HepG2 (cell line): Measurements from ENCODE around the gene ODAD4. TPM values are rescaled to one million over a fixed set of nuclear protein-coding genes. Genes with fewer than 3 reads are reported as not detected.

ENCODE experiments used
- ATAC-seq: fragments of 200-7000 bp; cut with Tn5 transposase; 3 replicates; pipeline ENCODE4 v1.9.1; 2020; ENCODE audit warnings: mild to moderate bottlenecking, moderate library complexity
- BruUV-seq: library from RNA; stranded (reverse); fragments of 400-500 nt; replicated peaks from 2 replicates; lab custom pipeline; 2021; lab: Mats Ljungman, UMichigan
- CTCF ChIA-PET: fragments of 300-600 bp; formaldehyde crosslinking; extraction: SDS; loops from one replicate; lab custom pipeline; 2021; ENCODE audit warnings: low total read pairs, inconsistent platforms, low intra/inter-chr PET ratio; lab: Yijun Ruan, JAX
- POLR2A ChIA-PET: fragments of 350-600 bp; sonication (Branson Sonifier 250); formaldehyde crosslinking; loops from one replicate; lab custom pipeline; 2020; ENCODE audit warnings: antibody characterized with exemption, inconsistent platforms; lab: Yijun Ruan, JAX
- DNase-seq: peaks from one replicate; pipeline ENCODE4 v3.0.0-alpha.2; 2015; ENCODE audit warnings: low spot score
- FAIRE-seq: peaks from 3 replicates; lab custom pipeline; 2011; peaks lifted over from hg19 to GRCh38; lab: Jason Lieb, UNC
- H2AFZ ChIP-seq: one replicate; pipeline ENCODE4 v1.6.1; 2011; ENCODE audit warnings: low read length, inconsistent platforms
- H3K27ac ChIP-seq: fragments of 300-600 bp; 3 replicates; pipeline ENCODE4 v1.8.0; 2011; ENCODE audit warnings: mixed run types, mild to moderate bottlenecking, mixed read lengths, low read length, inconsistent platforms; ENCODE audit not compliant: insufficient read depth; ENCODE audit errors: extremely low read length
- H3K27me3 ChIP-seq, 2 experiments: fragments of 200-600 bp in 1 of 2; 2 replicates in 1 of 2; 3 replicates in 1 of 2; pipeline versions ENCODE4 v1.6.0 to v1.8.0; 2011; ENCODE audit warnings: low read length in 2 of 2, mild to moderate bottlenecking in 2 of 2, moderate library complexity in 2 of 2, inconsistent platforms in 1 of 2; ENCODE audit not compliant: insufficient read depth in 2 of 2, control insufficient read depth in 1 of 2
- H3K36me3 ChIP-seq, 2 experiments: fragments of 200-600 bp in 1 of 2; replicated peaks in 1 of 2; 2 replicates in 1 of 2; 3 replicates in 1 of 2; pipeline versions ENCODE4 v1.5.1 to v1.8.0; 2011; ENCODE audit warnings: low read length in 2 of 2, inconsistent platforms in 1 of 2; ENCODE audit not compliant: insufficient read depth in 2 of 2, control insufficient read depth in 1 of 2
- H3K4me1 ChIP-seq: 2 replicates; pipeline ENCODE4 v1.5.1; 2012; ENCODE audit warnings: low read length, inconsistent platforms; ENCODE audit not compliant: insufficient read depth
- H3K4me2 ChIP-seq: 2 replicates; pipeline ENCODE4 v1.6.0; 2011; ENCODE audit warnings: low read depth, low read length, inconsistent platforms
- H3K4me3 ChIP-seq, 3 experiments: fragments of 200-600 bp in 1 of 3; sonication (generic), shearing (Covaris generic) in 1 of 3; replicated peaks in 1 of 3; 2 replicates each; pipeline ENCODE4 v1.5.1; 2011 to 2016; ENCODE audit warnings: low read length in 3 of 3, inconsistent platforms in 2 of 3, low read depth in 2 of 3, mild to moderate bottlenecking in 2 of 3, control low read depth in 1 of 3, mixed read lengths in 1 of 3; ENCODE audit not compliant: insufficient read depth in 1 of 3
- H3K79me2 ChIP-seq: one replicate; pipeline ENCODE4 v1.6.1; 2011; ENCODE audit warnings: low read length, inconsistent platforms; ENCODE audit not compliant: insufficient read depth
- H3K9ac ChIP-seq: 2 replicates; pipeline ENCODE4 v1.6.0; 2011; ENCODE audit warnings: mild to moderate bottlenecking, low read depth, low read length, inconsistent platforms; ENCODE audit not compliant: insufficient read depth
- H3K9me3 ChIP-seq: 2 replicates; pipeline ENCODE4 v1.5.1; 2012; ENCODE audit warnings: mild to moderate bottlenecking, low read length
- H4K20me1 ChIP-seq: 2 replicates; pipeline ENCODE4 v1.6.0; 2011; ENCODE audit warnings: inconsistent platforms, mild to moderate bottlenecking, low read length, moderate library complexity; ENCODE audit not compliant: insufficient read depth
- ARID4A ChIP-seq: sonication (generic); formaldehyde crosslinking; IDR thresholded peaks from 2 replicates; pipeline ENCODE4 v1.5.0; 2020; ENCODE audit warnings: mild to moderate bottlenecking, missing genetic modification reagents, borderline replicate concordance
- BCL6 ChIP-seq: IDR thresholded peaks from 2 replicates; pipeline ENCODE4 v1.6.1; 2016; ENCODE audit warnings: missing genetic modification reagents, missing compliant biosample characterization
- BHLHE40 ChIP-seq: IDR thresholded peaks from 2 replicates; pipeline ENCODE4 v1.6.1; 2011; ENCODE audit warnings: low read length, improper control_type of control experiment
- BRD4 ChIP-seq: sonication (generic); formaldehyde crosslinking; IDR thresholded peaks from 2 replicates; pipeline ENCODE4 v1.4.0; 2020; ENCODE audit warnings: missing genetic modification reagents
- MTA1 ChIP-seq: sonication (generic); formaldehyde crosslinking; IDR thresholded peaks from 2 replicates; pipeline ENCODE4 v1.4.0; 2020; ENCODE audit warnings: missing genetic modification reagents, mild to moderate bottlenecking, borderline replicate concordance
- NR2F2 ChIP-seq: IDR thresholded peaks from 2 replicates; pipeline ENCODE4 v1.6.1; 2012; ENCODE audit warnings: low read depth, inconsistent platforms, borderline replicate concordance
- TBX2 ChIP-seq: sonication (generic); formaldehyde crosslinking; IDR thresholded peaks from 2 replicates; pipeline ENCODE4 v1.5.0; 2020; ENCODE audit warnings: missing genetic modification reagents, mild to moderate bottlenecking, borderline replicate concordance
- TEAD2 ChIP-seq: sonication (generic); formaldehyde crosslinking; IDR thresholded peaks from 2 replicates; pipeline ENCODE4 v1.9.0; 2021; ENCODE audit warnings: missing genetic modification reagents
- ZEB1 ChIP-seq: IDR thresholded peaks from 2 replicates; pipeline ENCODE4 v1.6.1; 2012; ENCODE audit warnings: mild to moderate bottlenecking, low read depth, inconsistent platforms; ENCODE audit not compliant: insufficient replicate concordance
- ZNF414 ChIP-seq: sonication (generic); formaldehyde crosslinking; IDR thresholded peaks from 2 replicates; pipeline ENCODE4 v1.5.0; 2020; ENCODE audit warnings: missing genetic modification reagents
- ZNF747 ChIP-seq: sonication (generic); formaldehyde crosslinking; IDR thresholded peaks from 2 replicates; pipeline ENCODE4 v1.8.1; 2023; ENCODE audit warnings: missing genetic modification reagents, mild to moderate bottlenecking, borderline replicate concordance
- ZNF781 ChIP-seq: sonication (generic); formaldehyde crosslinking; IDR thresholded peaks from 2 replicates; pipeline ENCODE4 v1.5.1; 2020; ENCODE audit warnings: borderline replicate concordance, mild to moderate bottlenecking, missing genetic modification reagents; ENCODE audit errors: not compliant biosample characterization
- WGBS: methylation state at CpG from one replicate; pipeline ENCODE4 v1.1.6; 2017; ENCODE audit warnings: low lambda C conversion rate; 5-methylcytosine and 5-hydroxymethylcytosine counted together
- in situ Hi-C: cut with HindIII; loops from 2 replicates; pipeline ENCODE4 v1.10.0; 2017; ENCODE audit warnings: low pct_unique_long_range_greater_than_20kb; ENCODE audit not compliant: extremely low pct_ligation_motif_present
- intact Hi-C: fragments of 100-400 bp; cut with micrococcal nuclease; formaldehyde crosslinking; loops from one replicate; pipeline ENCODE4 v1.10.0; 2022; ENCODE audit not compliant: unreplicated experiment
- polyA plus RNA-seq, 8 experiments: library from polyadenylated mRNA; depleted of rRNA in 3 of 8; stranded (reverse) in 7 of 8; unstranded in 1 of 8; fragments of >200 nt; fragmentation: Illumina TruSeq in 4 of 8; extraction: Trizol in 4 of 8; gene quantifications; 2 replicates each; pipeline versions ENCODE4 v1.2.1 to v1.2.3, GENCODE V29; 2011 to 2016; ENCODE audit warnings: low read depth in 4 of 8, missing spikeins in 1 of 8, mixed read lengths in 1 of 8; ENCODE audit not compliant: insufficient read depth in 1 of 8
- total RNA-seq, 5 experiments: library from RNA; depleted of rRNA; stranded (reverse); fragments of >200 nt; fragmentation: Illumina TruSeq; extraction: Trizol; gene quantifications; 2 replicates each; pipeline ENCODE4 v1.2.3, GENCODE V29; 2016; ENCODE audit warnings: low read depth in 1 of 5
- TF ChIP-seq, protein P1 (sequence below): sonication (generic); IDR thresholded peaks from 2 replicates; pipeline ENCODE4 v1.6.1; 2016; ENCODE audit warnings: low read depth, borderline replicate concordance
- TF ChIP-seq, protein P2 (sequence below): sonication (generic); formaldehyde crosslinking; IDR thresholded peaks from 2 replicates; pipeline ENCODE4 v1.5.0; 2020; ENCODE audit warnings: mild to moderate bottlenecking, missing genetic modification reagents
- TF ChIP-seq, protein P3 (sequence below): sonication (generic); formaldehyde crosslinking; IDR thresholded peaks from 2 replicates; pipeline ENCODE4 v1.4.0; 2020; ENCODE audit warnings: missing genetic modification reagents

ODAD4 gene
- total and polyA plus RNA-seq, 2 of the 13 experiments (the other 11 are each of a cell fraction or from before 2014, with no cell fraction given): 0.48 to 0.53 TPM

- BruUV-seq: no TSS peak
- in situ Hi-C loops (no loop called here), intact Hi-C loops (no loop called here)
- no peaks in the 10 kb centered on the region for H4K20me1 ChIP-seq
- no peak overlapping the region for H3K27ac ChIP-seq
- no peak overlapping the region for H3K4me2 ChIP-seq
- H3K9me3 ChIP-seq: no peaks in the 10 kb centered on the region
- no peak overlapping the region for H2AFZ ChIP-seq
- CTCF ChIA-PET: no interaction called here
- H3K4me3 ChIP-seq: no peak overlapping the region
- FAIRE-seq (no peak), DNase-seq (no peak), ATAC-seq (no peak)
- no peaks in the 10 kb centered on the region for H3K27me3 ChIP-seq
- WGBS: 49% methylated on average over 3 of the region's 3 CpGs
- no peak overlapping the region for H3K9ac ChIP-seq
- H3K79me2 ChIP-seq: no peaks in the 10 kb centered on the region
- H3K4me1 ChIP-seq: peaks cover 58% of the 10 kb centered on the region
- H3K36me3 ChIP-seq: no peaks in the 10 kb centered on the region
- POLR2A ChIA-PET: no interaction called here
- TF ChIP-seq, protein P1, sequence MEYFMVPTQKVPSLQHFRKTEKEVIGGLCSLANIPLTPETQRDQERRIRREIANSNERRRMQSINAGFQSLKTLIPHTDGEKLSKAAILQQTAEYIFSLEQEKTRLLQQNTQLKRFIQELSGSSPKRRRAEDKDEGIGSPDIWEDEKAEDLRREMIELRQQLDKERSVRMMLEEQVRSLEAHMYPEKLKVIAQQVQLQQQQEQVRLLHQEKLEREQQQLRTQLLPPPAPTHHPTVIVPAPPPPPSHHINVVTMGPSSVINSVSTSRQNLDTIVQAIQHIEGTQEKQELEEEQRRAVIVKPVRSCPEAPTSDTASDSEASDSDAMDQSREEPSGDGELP: 0 out of 2 replicates have a peak, but pooled peaks have one; percentile 34
- TF ChIP-seq BRD4 (CRISPR knock-in tag) (no peak), BCL6 (CRISPR knock-in tag) (0 out of 2 replicates have a peak, but pooled peaks have one; percentile 3), MTA1 (no peak), ZNF414 (CRISPR knock-in tag) (no peak), ZNF747 (CRISPR knock-in tag) (no peak), NR2F2 (no peak), ZEB1 (no peak), ZNF781 (CRISPR knock-in tag) (no peak), TBX2 (CRISPR knock-in tag) (0 out of 2 replicates have a peak, but pooled peaks have one; percentile 15), ARID4A (CRISPR knock-in tag) (no peak), TEAD2 (CRISPR knock-in tag) (no peak), BHLHE40 (peak; percentile 38; the same call in 1 of the 2 replicates)
- TF ChIP-seq, protein P2, sequence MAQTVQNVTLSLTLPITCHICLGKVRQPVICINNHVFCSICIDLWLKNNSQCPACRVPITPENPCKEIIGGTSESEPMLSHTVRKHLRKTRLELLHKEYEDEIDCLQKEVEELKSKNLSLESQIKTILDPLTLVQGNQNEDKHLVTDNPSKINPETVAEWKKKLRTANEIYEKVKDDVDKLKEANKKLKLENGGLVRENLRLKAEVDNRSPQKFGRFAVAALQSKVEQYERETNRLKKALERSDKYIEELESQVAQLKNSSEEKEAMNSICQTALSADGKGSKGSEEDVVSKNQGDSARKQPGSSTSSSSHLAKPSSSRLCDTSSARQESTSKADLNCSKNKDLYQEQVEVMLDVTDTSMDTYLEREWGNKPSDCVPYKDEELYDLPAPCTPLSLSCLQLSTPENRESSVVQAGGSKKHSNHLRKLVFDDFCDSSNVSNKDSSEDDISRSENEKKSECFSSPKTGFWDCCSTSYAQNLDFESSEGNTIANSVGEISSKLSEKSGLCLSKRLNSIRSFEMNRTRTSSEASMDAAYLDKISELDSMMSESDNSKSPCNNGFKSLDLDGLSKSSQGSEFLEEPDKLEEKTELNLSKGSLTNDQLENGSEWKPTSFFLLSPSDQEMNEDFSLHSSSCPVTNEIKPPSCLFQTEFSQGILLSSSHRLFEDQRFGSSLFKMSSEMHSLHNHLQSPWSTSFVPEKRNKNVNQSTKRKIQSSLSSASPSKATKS (CRISPR knock-in tag): no peak
- TF ChIP-seq, protein P3, sequence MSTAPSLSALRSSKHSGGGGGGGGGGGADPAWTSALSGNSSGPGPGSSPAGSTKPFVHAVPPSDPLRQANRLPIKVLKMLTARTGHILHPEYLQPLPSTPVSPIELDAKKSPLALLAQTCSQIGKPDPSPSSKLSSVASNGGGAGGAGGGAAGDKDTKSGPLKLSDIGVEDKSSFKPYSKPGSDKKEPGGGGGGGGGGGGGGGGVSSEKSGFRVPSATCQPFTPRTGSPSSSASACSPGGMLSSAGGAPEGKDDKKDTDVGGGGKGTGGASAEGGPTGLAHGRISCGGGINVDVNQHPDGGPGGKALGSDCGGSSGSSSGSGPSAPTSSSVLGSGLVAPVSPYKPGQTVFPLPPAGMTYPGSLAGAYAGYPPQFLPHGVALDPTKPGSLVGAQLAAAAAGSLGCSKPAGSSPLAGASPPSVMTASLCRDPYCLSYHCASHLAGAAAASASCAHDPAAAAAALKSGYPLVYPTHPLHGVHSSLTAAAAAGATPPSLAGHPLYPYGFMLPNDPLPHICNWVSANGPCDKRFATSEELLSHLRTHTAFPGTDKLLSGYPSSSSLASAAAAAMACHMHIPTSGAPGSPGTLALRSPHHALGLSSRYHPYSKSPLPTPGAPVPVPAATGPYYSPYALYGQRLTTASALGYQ (CRISPR knock-in tag): no peak
Measured at GRCh38 chr17:41944943-41945342, 14.5 kb downstream of the ODAD4 start.
